Stimulated activated naive CD8-positive, alpha-beta T cell treated with anti-CD3 and anti-CD28 coated beads, Interleukin-15, Interleukin-2, amounts not matched to agents 100 ng/mL and 50 ng/mL, for 24 hours (primary cell): Measurements from ENCODE around the gene SELENOS.

Experiments
- H3K27ac Mint-ChIP-seq: one replicate; pipeline ENCODE4 v1.8.0; 2021; ENCODE audit warnings: mild to moderate bottlenecking, mixed read lengths
- H3K27me3 Mint-ChIP-seq: one replicate; pipeline ENCODE4 v1.8.0; 2021; ENCODE audit warnings: mixed read lengths
- H3K36me3 Mint-ChIP-seq: one replicate; pipeline ENCODE4 v1.8.0; 2021; ENCODE audit warnings: low read depth, mixed read lengths
- H3K4me1 Mint-ChIP-seq: one replicate; pipeline ENCODE4 v1.8.0; 2021; ENCODE audit warnings: low read depth, mixed read lengths
- H3K4me3 Mint-ChIP-seq: one replicate; pipeline ENCODE4 v1.8.0; 2021; ENCODE audit warnings: mild to moderate bottlenecking, mixed read lengths
- H3K9me3 Mint-ChIP-seq: one replicate; pipeline ENCODE4 v1.8.0; 2021; ENCODE audit warnings: mixed read lengths

SELENOS gene

GRCh38 chr15:101315736-101316135 is 38.5 kb upstream of the SELENOS start:
- no peaks in the 10 kb centered on the region for H3K36me3 Mint-ChIP-seq
- H3K9me3 Mint-ChIP-seq = no peaks in the 10 kb centered on the region
- H3K27me3 Mint-ChIP-seq = no peaks in the 10 kb centered on the region
- H3K4me1 Mint-ChIP-seq = peaks cover 7% of the 10 kb centered on the region
- H3K4me3 Mint-ChIP-seq = no peak overlapping the region
- H3K27ac Mint-ChIP-seq = no peak overlapping the region

GRCh38 chr15:101314336-101315125 is 37.2 kb upstream of the SELENOS start:
- Mint-ChIP-seq H3K4me1 (no peaks in the 10 kb centered on the region), H3K36me3 (no peaks in the 10 kb centered on the region), H3K27me3 (no peaks in the 10 kb centered on the region), H3K27ac (no peak overlapping the region), H3K4me3 (no peak overlapping the region), H3K9me3 (no peaks in the 10 kb centered on the region)

- Mint-ChIP-seq H3K4me3 (no peak overlapping the region), H3K27ac (no peak overlapping the region), H3K4me1 (no peaks in the 10 kb centered on the region), H3K27me3 (no peaks in the 10 kb centered on the region), H3K36me3 (no peaks in the 10 kb centered on the region), H3K9me3 (no peaks in the 10 kb centered on the region)
Observed at GRCh38 chr15:101313041-101313761, 35.9 kb upstream of the SELENOS start.

DNA sequence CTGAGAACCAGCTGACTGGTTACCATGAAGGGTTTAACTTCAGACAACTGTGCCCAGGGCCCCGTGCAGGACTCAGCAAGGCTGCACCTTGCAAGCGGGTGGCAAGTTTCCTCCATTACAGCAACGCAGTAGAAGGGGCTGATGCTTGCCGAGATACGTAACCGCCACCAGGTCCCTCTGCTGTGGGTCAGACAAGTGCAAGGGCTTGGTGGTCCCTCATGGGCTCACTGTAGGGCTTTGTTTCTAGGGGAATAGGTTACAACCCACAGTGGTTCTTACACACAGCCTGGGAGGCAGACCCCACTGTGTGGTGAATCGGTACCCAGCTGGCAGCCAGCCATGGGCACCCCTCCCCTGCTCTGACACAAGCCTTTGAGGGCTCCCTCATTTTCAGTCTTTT is 33.2 kb upstream of the SELENOS start:
- no peaks in the 10 kb centered on the region for H3K27me3 Mint-ChIP-seq
- H3K9me3 Mint-ChIP-seq = no peaks in the 10 kb centered on the region
- no peaks in the 10 kb centered on the region for H3K4me1 Mint-ChIP-seq
- no peak overlapping the region for H3K27ac Mint-ChIP-seq
- no peak overlapping the region for H3K4me3 Mint-ChIP-seq
- H3K36me3 Mint-ChIP-seq = no peaks in the 10 kb centered on the region

DNA sequence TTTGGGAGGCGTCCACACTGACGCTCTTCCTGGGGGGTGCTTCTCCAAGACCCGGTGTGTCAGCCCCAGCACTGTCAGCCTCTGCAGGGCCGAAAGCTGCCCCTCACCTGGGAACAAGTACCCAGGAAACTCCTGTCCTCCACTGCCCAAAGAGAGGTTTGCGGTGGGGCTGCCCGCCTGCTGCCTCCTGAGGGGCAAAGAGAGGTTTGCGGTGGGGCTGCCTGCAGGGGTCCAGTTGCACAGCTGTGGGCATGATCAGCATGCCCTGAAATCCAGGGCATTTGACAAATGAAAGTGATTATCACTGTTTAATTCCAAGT is 32.8 kb upstream of the SELENOS start:
- H3K9me3 Mint-ChIP-seq = no peaks in the 10 kb centered on the region
- H3K4me1 Mint-ChIP-seq = no peaks in the 10 kb centered on the region
- no peak overlapping the region for H3K27ac Mint-ChIP-seq
- no peaks in the 10 kb centered on the region for H3K27me3 Mint-ChIP-seq
- no peak overlapping the region for H3K4me3 Mint-ChIP-seq
- no peaks in the 10 kb centered on the region for H3K36me3 Mint-ChIP-seq

GRCh38 chr15:101309436-101310160 is 32.3 kb upstream of the SELENOS start:
- H3K4me3 Mint-ChIP-seq = no peak overlapping the region
- no peaks in the 10 kb centered on the region for H3K9me3 Mint-ChIP-seq
- no peaks in the 10 kb centered on the region for H3K27me3 Mint-ChIP-seq
- no peaks in the 10 kb centered on the region for H3K4me1 Mint-ChIP-seq
- H3K36me3 Mint-ChIP-seq = no peaks in the 10 kb centered on the region
- no peak overlapping the region for H3K27ac Mint-ChIP-seq

GRCh38 chr15:101308604-101309435 is 31.5 kb upstream of the SELENOS start:
- H3K27me3 Mint-ChIP-seq = no peaks in the 10 kb centered on the region
- H3K9me3 Mint-ChIP-seq = no peaks in the 10 kb centered on the region
- H3K4me1 Mint-ChIP-seq = no peaks in the 10 kb centered on the region
- no peak overlapping the region for H3K27ac Mint-ChIP-seq
- H3K4me3 Mint-ChIP-seq = no peak overlapping the region
- H3K36me3 Mint-ChIP-seq = no peaks in the 10 kb centered on the region

DNA sequence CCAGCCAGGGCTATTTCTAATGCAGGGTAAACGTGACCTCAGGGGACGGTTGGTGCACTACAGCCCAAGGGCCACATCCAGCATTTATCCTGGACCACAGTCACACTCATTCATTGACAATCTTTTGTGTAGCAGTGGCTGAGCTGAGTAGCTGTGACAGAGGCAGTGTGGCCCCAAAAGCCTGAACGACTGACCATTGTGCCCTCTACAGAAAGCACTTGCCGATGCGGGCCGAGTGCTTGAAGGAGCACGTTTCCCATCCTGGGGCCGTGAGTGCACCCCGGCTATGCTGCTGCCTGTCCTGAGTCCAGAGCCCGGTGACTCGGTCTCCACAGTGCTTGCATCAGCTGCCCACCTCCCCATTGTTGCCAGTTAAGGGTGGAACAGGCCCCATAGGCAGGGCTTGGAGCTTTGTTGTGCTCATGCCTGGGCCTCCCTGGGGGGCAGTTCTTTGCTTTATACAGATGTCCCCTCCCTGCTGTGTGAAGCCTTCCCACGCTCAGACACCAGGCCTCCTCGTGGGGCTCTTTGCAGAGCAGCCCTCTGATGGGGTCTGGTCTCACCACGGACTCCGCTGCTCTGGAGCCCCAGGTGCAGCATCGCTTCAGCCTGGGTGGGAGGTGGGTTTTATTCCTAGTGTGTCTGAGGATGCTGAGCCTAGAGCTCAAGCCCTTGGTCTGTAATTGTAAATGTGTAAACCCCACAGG is 30.8 kb upstream of the SELENOS start:
- Mint-ChIP-seq H3K4me1 (no peaks in the 10 kb centered on the region), H3K36me3 (no peaks in the 10 kb centered on the region)

DNA sequence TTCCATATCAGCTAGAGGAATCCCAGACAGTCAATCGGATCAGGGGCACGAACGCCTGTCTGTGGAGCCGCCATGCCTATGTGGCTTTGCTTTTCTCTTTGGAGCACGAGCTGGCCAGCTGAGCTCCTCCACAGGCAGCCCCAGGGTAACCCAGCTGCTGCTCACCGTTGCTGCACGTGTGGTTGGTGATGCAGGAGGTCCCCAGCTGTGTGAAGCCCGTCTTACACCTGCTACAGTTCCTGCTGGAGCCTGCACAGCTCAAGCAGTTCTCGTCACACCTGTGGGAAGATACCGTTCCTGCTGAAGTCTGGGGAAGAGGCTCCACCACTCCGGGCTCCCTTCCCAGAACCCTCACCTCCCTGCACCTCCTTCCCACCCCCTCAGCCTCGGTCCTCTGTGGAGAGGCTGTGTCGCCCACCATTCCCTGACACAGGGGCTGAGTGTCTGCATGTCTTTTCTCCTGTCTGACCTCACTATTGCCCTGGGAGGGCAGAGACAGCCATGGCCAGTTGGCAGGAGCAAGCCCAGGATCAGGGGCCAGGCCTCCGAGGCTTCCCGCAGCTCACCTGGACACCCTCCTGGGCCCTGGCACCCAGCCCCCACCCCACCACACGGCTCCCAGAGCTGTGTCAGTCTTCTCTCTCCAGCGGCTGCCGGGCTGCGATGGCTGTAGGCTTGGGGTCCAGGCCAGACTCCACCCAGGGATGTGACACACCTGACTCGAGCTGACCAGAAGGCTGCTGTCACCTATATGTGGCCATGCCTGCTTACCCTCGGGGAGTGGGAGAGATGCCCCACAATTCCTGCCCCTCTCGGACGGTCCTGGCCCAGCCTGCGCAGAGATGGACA is 30.0 kb upstream of the SELENOS start:
- Mint-ChIP-seq H3K9me3 (no peaks in the 10 kb centered on the region), H3K36me3 (no peaks in the 10 kb centered on the region), H3K4me3 (no peak overlapping the region), H3K27me3 (no peaks in the 10 kb centered on the region), H3K4me1 (no peaks in the 10 kb centered on the region), H3K27ac (no peak overlapping the region)

More for the DNA sequence above, 30.8 kb upstream of the SELENOS start:
- H3K4me3 Mint-ChIP-seq = no peak overlapping the region
- no peaks in the 10 kb centered on the region for H3K9me3 Mint-ChIP-seq
- no peaks in the 10 kb centered on the region for H3K27me3 Mint-ChIP-seq
- H3K27ac Mint-ChIP-seq = no peak overlapping the region

DNA sequence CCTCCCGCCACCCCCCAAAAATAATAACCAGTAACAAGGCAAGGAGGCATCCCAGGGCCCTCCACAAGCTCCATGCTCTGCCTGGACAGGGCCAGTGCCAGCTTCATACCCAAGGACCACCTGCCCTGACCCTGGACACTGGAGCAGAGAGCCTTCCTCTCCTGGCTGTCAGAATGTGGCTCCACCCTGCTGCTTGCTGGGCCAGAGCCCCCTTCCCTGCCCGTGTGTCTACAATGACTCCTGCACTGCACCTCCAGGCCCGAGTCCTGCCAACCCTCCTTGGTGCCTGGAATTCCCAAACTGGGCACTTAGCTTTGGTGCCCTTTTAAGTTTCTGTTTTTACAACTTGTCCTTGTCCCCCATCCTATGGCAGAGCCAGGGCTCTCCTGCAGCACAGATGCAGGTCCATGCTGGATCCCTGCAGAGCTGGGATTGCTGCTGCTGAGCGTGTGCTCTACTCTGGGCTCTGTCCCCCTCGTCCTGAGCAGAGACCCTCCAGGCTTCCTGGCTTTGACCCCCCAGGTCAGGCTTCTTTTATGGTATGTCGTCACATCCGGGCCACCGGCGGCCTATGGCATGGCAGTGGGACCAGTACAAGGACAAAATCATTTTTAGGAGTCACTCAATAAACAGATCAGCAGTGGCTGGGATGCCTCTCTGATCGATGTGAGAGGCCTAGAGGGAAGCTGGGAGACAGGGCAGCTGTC is 29.2 kb upstream of the SELENOS start:
- no peaks in the 10 kb centered on the region for H3K36me3 Mint-ChIP-seq
- H3K27ac Mint-ChIP-seq = no peak overlapping the region
- H3K4me1 Mint-ChIP-seq = no peaks in the 10 kb centered on the region
- H3K4me3 Mint-ChIP-seq = no peak overlapping the region
- no peaks in the 10 kb centered on the region for H3K9me3 Mint-ChIP-seq
- no peaks in the 10 kb centered on the region for H3K27me3 Mint-ChIP-seq

DNA sequence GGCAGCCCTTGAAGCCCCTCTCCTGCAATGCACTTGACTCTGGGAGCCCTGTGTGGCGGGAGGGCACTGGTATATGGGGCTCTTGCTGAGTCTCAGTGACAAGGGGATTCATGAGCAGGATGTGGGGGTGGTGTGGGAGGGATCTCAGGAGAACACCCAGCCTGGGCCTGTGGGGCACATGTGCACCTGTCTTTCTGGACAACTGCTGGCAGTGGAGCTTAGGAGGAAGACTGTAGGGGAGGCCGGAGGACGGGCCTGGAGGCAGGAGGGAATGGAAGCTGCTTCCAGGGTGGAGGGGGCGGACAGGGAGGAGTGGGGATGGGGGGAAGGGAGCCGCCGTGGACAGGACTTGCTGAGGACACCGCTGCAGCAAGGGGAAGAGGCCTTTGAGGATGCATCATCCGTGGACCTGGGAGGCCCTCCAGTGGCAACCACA is 28.6 kb upstream of the SELENOS start:
- no peaks in the 10 kb centered on the region for H3K27me3 Mint-ChIP-seq
- H3K4me3 Mint-ChIP-seq = no peak overlapping the region
- H3K4me1 Mint-ChIP-seq = no peaks in the 10 kb centered on the region
- no peaks in the 10 kb centered on the region for H3K9me3 Mint-ChIP-seq
- H3K36me3 Mint-ChIP-seq = no peaks in the 10 kb centered on the region
- no peak overlapping the region for H3K27ac Mint-ChIP-seq

DNA sequence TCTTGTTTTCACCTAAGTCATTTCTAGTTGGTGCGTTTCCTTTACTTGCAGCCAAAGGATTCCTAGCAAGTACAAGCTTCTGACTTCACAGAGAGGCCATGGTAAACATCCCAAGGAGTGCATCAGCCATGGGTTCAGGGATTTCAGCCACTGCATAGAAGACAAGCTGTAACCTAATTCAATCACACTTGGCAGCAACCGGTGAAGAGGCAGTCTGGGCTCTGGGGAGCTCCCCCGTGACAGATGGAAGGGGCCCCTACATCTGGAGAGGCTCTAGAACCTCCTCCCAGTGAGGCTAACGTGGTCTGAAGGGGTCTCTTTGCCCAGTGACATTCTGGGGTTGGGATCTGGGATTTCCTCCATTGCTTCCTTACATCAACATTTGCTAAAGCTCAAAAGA is 26.1 kb upstream of the SELENOS start:
- Mint-ChIP-seq H3K36me3 (no peaks in the 10 kb centered on the region), H3K4me1 (no peaks in the 10 kb centered on the region), H3K27ac (no peak overlapping the region), H3K27me3 (no peaks in the 10 kb centered on the region), H3K4me3 (no peak overlapping the region), H3K9me3 (no peaks in the 10 kb centered on the region)
